ENCODE results near the gene SLC39A8. TPM values are rescaled to one million over a fixed set of nuclear protein-coding genes. Genes with fewer than 3 reads are reported as not detected.

The SLC39A8 gene
- polyA plus RNA-seq, 1 donor = 8.0 TPM

- Histone ChIP-seq H3K36me3 (ENCODE audit: control insufficient read depth, insufficient read depth, low read length) (no peaks in the 10 kb centered on the region), H3K4me1 (ENCODE audit: control insufficient read depth, insufficient read depth, low read length) (no peaks in the 10 kb centered on the region), H3K4me3 (ENCODE audit: low read length) (no peak overlapping the region), H3K27ac (ENCODE audit: low read length) (no peak overlapping the region), H3K27me3 (ENCODE audit: control insufficient read depth, insufficient read depth, low read length) (no peaks in the 10 kb centered on the region), H3K9me3 (ENCODE audit: control insufficient read depth, low read depth, low read length) (no peaks in the 10 kb centered on the region)
- peak in 1 of 2 donors; percentile 19 for DNase-seq
- WGBS (ENCODE audit: insufficient coverage, low lambda C conversion rate) = no CpG with 5 or more reads among the region's 1 CpG
These were observed 37.1 kb downstream of the SLC39A8 start for GRCh38 chr4:102308032-102308799.

DNA sequence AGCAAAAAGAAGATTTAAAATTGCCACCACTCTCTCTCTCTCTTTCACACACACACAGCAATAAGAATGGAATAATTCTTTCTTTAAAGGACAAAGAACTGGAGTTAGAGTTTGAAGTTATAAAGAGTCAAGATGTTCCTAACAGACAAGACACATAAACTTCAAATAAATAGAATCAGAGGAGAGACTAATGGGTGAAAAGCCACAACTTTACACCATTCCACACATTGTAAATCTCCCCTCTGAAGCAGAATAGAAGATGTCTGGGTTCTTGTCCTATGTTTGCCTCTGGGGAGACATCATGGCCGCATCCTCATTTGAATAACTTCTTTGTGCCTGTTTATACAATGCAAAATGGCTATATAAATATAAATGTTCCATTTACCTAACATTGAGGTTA, 39.6 kb downstream of the SLC39A8 start:
- H3K36me3 ChIP-seq (ENCODE audit: control insufficient read depth, insufficient read depth, low read length) = no peaks in the 10 kb centered on the region
- H3K9me3 ChIP-seq (ENCODE audit: control insufficient read depth, low read depth, low read length) = no peaks in the 10 kb centered on the region
- WGBS (ENCODE audit: insufficient coverage, low lambda C conversion rate) = 100% methylated on average over 1 of the region's 1 CpG
- H3K4me1 ChIP-seq (ENCODE audit: control insufficient read depth, insufficient read depth, low read length) = no peaks in the 10 kb centered on the region
- H3K4me3 ChIP-seq (ENCODE audit: low read length) = no peak overlapping the region
- H3K27ac ChIP-seq (ENCODE audit: low read length) = no peak overlapping the region
- H3K27me3 ChIP-seq (ENCODE audit: control insufficient read depth, insufficient read depth, low read length) = no peaks in the 10 kb centered on the region
- DNase-seq = no peak

- H3K9me3 ChIP-seq (ENCODE audit: control insufficient read depth, low read depth, low read length) = no peaks in the 10 kb centered on the region
- no peaks in the 10 kb centered on the region for H3K36me3 ChIP-seq (ENCODE audit: control insufficient read depth, insufficient read depth, low read length)
- no peak for DNase-seq
- no CpG with 5 or more reads among the region's 1 CpG for WGBS (ENCODE audit: insufficient coverage, low lambda C conversion rate)
- H3K4me1 ChIP-seq (ENCODE audit: control insufficient read depth, insufficient read depth, low read length) = no peaks in the 10 kb centered on the region
- H3K4me3 ChIP-seq (ENCODE audit: low read length) = no peak overlapping the region
- no peaks in the 10 kb centered on the region for H3K27me3 ChIP-seq (ENCODE audit: control insufficient read depth, insufficient read depth, low read length)
- no peak overlapping the region for H3K27ac ChIP-seq (ENCODE audit: low read length)
These were observed 42.5 kb downstream of the SLC39A8 start for GRCh38 chr4:102302762-102303161.

DNA sequence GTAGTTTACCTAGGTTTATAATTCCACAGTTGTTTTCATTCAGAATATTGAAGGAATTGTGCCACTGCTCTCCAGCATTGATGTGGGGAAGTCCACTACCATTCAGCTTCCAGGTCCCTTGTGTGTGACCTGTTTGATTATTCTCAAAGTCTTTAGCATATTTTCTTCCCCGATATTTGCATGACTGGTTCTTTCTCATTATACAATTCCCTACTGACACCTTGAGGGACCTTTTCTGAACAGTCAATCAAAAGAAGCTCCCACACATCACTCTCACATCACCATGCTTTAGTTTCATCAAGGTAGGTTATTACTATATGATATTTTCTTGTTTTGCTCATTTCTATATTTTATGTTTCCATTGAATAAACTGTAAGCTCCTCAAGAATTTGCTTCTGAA, 44.1 kb downstream of the SLC39A8 start:
- no peak for DNase-seq
- WGBS (ENCODE audit: insufficient coverage, low lambda C conversion rate) = no CpG with 5 or more reads among the region's 1 CpG
- no peak overlapping the region for H3K27ac ChIP-seq (ENCODE audit: low read length)
- H3K9me3 ChIP-seq (ENCODE audit: control insufficient read depth, low read depth, low read length) = no peaks in the 10 kb centered on the region
- no peaks in the 10 kb centered on the region for H3K4me1 ChIP-seq (ENCODE audit: control insufficient read depth, insufficient read depth, low read length)
- H3K4me3 ChIP-seq (ENCODE audit: low read length) = no peak overlapping the region
- H3K27me3 ChIP-seq (ENCODE audit: control insufficient read depth, insufficient read depth, low read length) = no peaks in the 10 kb centered on the region
- no peaks in the 10 kb centered on the region for H3K36me3 ChIP-seq (ENCODE audit: control insufficient read depth, insufficient read depth, low read length)

DNA sequence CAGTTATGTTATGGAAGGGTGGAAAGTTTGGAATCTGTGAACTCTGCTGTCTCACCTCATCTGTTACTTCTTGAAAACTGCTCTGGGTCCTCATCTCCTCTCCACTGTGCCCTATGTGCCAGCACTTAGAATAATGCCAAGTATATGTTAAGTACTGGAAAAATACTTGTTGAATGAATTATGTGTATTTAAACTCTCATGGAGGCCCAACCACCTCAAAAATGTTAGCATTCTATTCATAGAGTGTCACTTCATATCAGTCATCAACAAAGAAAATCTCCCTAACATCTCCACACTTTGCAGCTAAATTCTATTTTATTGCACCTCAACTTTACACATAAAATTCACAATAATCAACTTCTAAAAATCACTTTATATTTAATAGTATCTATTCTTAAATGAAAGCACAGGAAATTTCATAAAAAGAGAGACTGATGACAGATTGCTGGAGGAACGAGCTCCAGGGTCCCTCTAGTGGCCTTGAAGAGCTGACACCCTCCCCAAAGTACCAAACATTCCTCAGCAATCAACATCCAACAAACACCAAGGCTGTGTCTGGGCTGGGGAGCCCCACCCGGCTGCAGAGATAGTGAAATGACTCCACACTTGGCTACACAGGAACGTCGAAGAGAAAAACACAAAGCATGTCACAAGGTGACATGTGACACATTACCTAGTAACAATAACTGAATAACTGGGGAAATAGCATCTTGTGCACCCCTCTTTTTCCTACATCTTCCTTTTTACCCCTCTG, 45.8 kb downstream of the SLC39A8 start:
- Histone ChIP-seq H3K27ac (ENCODE audit: low read length) (no peak overlapping the region), H3K27me3 (ENCODE audit: control insufficient read depth, insufficient read depth, low read length) (no peaks in the 10 kb centered on the region), H3K36me3 (ENCODE audit: control insufficient read depth, insufficient read depth, low read length) (no peaks in the 10 kb centered on the region), H3K4me3 (ENCODE audit: low read length) (no peak overlapping the region), H3K4me1 (ENCODE audit: control insufficient read depth, insufficient read depth, low read length) (no peaks in the 10 kb centered on the region), H3K9me3 (ENCODE audit: control insufficient read depth, low read depth, low read length) (no peaks in the 10 kb centered on the region)
- peak; percentile 19 to 20 for DNase-seq
- WGBS (ENCODE audit: insufficient coverage, low lambda C conversion rate) = no CpG with 5 or more reads among the region's 4 CpGs

DNA sequence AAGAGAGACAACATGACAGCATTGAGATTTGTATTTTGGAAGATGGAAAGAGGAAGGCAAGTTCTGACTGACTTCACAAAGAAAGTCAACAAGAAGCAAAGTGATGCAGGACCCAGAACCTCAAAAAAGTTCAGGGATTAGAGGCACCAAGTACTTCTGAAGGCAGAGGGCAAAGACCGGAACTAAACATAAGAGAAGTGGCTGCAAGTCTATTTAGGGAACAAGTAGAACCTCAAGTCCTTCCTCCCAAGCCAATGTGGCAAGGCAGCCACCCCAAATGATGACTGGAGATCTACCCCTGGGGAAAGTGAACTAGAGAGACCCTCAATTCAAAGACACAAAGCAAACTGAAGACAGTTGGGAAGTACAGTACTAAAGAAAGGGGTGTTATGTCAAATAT, 46.6 kb downstream of the SLC39A8 start:
- Histone ChIP-seq H3K27ac (ENCODE audit: low read length) (no peak overlapping the region), H3K36me3 (ENCODE audit: control insufficient read depth, insufficient read depth, low read length) (no peaks in the 10 kb centered on the region), H3K27me3 (ENCODE audit: control insufficient read depth, insufficient read depth, low read length) (no peaks in the 10 kb centered on the region), H3K9me3 (ENCODE audit: control insufficient read depth, low read depth, low read length) (no peaks in the 10 kb centered on the region), H3K4me1 (ENCODE audit: control insufficient read depth, insufficient read depth, low read length) (no peaks in the 10 kb centered on the region), H3K4me3 (ENCODE audit: low read length) (no peak overlapping the region)
- no peak for DNase-seq
- WGBS (ENCODE audit: insufficient coverage, low lambda C conversion rate) = no CpG with 5 or more reads among the region's 1 CpG

- no peaks in the 10 kb centered on the region for H3K36me3 ChIP-seq (ENCODE audit: control insufficient read depth, insufficient read depth, low read length)
- no peak overlapping the region for H3K4me3 ChIP-seq (ENCODE audit: low read length)
- no peaks in the 10 kb centered on the region for H3K27me3 ChIP-seq (ENCODE audit: control insufficient read depth, insufficient read depth, low read length)
- DNase-seq = no peak
- no peaks in the 10 kb centered on the region for H3K4me1 ChIP-seq (ENCODE audit: control insufficient read depth, insufficient read depth, low read length)
- H3K27ac ChIP-seq (ENCODE audit: low read length) = no peak overlapping the region
- no peaks in the 10 kb centered on the region for H3K9me3 ChIP-seq (ENCODE audit: control insufficient read depth, low read depth, low read length)
These were observed 50.0 kb downstream of the SLC39A8 start for GRCh38 chr4:102295153-102295862.

GRCh38 chr4:102288497-102288896, 56.8 kb downstream of the SLC39A8 start:
- Histone ChIP-seq H3K9me3 (ENCODE audit: control insufficient read depth, low read depth, low read length) (no peaks in the 10 kb centered on the region), H3K27me3 (ENCODE audit: control insufficient read depth, insufficient read depth, low read length) (no peaks in the 10 kb centered on the region), H3K4me3 (ENCODE audit: low read length) (no peak overlapping the region), H3K27ac (ENCODE audit: low read length) (no peak overlapping the region), H3K36me3 (ENCODE audit: control insufficient read depth, insufficient read depth, low read length) (no peaks in the 10 kb centered on the region), H3K4me1 (ENCODE audit: control insufficient read depth, insufficient read depth, low read length) (no peaks in the 10 kb centered on the region)
- DNase-seq = no peak

- DNase-seq = no peak
- Histone ChIP-seq H3K27ac (ENCODE audit: low read length) (no peak overlapping the region), H3K9me3 (ENCODE audit: control insufficient read depth, low read depth, low read length) (no peaks in the 10 kb centered on the region), H3K4me3 (ENCODE audit: low read length) (no peak overlapping the region), H3K27me3 (ENCODE audit: control insufficient read depth, insufficient read depth, low read length) (no peaks in the 10 kb centered on the region), H3K4me1 (ENCODE audit: control insufficient read depth, insufficient read depth, low read length) (no peaks in the 10 kb centered on the region), H3K36me3 (ENCODE audit: control insufficient read depth, insufficient read depth, low read length) (no peaks in the 10 kb centered on the region)
These were observed 59.5 kb downstream of the SLC39A8 start for GRCh38 chr4:102285831-102286230.

DNA sequence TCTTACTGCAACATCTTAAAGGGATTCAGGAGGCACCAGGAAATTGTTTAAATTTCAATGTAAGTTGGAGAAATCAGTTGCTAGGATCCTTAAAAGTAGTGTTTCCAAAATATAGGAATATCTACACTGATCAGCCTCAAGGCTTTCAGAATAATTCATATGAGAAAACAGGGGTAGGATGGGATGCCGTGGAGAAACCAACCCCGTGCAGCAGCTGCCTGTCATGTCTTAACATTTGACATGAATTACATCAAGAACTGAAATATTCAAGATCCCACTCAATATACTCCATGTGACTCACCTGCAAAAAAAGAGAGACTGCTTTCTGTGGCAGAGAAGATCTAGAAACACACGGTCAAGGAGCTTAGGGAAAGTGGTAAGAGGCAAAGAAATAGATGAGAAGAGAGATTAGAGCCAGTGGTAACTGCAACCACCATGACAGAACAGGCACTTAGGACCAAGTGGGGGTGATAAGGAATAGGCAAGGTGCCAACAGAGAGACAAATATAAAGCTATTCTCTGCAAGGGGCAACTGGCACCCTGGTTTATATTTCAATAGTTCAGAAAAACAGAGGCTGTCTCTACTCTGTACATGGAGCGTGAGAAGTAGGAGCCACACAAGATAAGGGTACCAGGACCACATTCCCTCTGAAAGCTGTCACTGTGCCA, 64.0 kb downstream of the SLC39A8 start:
- H3K27me3 ChIP-seq (ENCODE audit: control insufficient read depth, insufficient read depth, low read length) = no peaks in the 10 kb centered on the region
- no peak for DNase-seq
- no peak overlapping the region for H3K27ac ChIP-seq (ENCODE audit: low read length)
- H3K4me1 ChIP-seq (ENCODE audit: control insufficient read depth, insufficient read depth, low read length) = no peaks in the 10 kb centered on the region
- H3K9me3 ChIP-seq (ENCODE audit: control insufficient read depth, low read depth, low read length) = no peaks in the 10 kb centered on the region
- WGBS (ENCODE audit: insufficient coverage, low lambda C conversion rate) = 90% methylated on average over 3 of the region's 4 CpGs
- no peak overlapping the region for H3K4me3 ChIP-seq (ENCODE audit: low read length)
- no peaks in the 10 kb centered on the region for H3K36me3 ChIP-seq (ENCODE audit: control insufficient read depth, insufficient read depth, low read length)

Measured in large intestine (tissue), 3 donors.